ENCODE data around the gene PTK6.

The PTK6 gene

DNA sequence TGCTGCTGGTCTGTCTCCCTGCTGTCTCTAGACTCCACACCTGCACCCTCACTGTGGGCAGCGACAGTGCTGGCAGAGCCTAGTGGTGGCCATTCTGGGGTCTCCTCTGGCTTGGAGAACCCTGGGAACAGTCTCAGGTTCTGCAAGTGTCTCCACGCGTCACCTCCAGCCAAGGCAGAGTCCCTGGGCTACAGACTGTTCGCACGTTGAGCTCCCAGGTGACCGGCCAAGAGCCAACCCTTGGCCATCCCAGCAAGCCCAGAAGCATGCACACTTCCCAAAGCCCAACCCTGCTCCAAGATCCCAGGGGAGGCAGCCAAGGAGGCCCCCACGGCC lies 43.1 kb downstream of the PTK6 start:
- TF ChIP-seq CTCF (IDR thresholded peaks at IDR 0.05; ENCODE audit: unreplicated experiment in 3 of 3): no peak
- H3K4me1 Mint-ChIP-seq: no peaks in the 10 kb centered on the region
- no peak overlapping the region for H3K4me3 Mint-ChIP-seq
- H3K36me3 Mint-ChIP-seq (ENCODE audit: low read depth): peaks cover 3% of the 10 kb centered on the region
- peaks cover 67% of the 10 kb centered on the region for H3K27me3 Mint-ChIP-seq (ENCODE audit: low read depth)
- H3K27ac Mint-ChIP-seq: no peak overlapping the region
- H3K9me3 Mint-ChIP-seq: no peaks in the 10 kb centered on the region

GRCh38 chr20:63493563-63494020 lies 43.6 kb downstream of the PTK6 start:
- no peaks in the 10 kb centered on the region for H3K4me1 Mint-ChIP-seq
- no peak overlapping the region for H3K27ac Mint-ChIP-seq
- H3K9me3 Mint-ChIP-seq: no peaks in the 10 kb centered on the region
- H3K36me3 Mint-ChIP-seq (ENCODE audit: low read depth): peaks cover 3% of the 10 kb centered on the region
- TF ChIP-seq CTCF (IDR thresholded peaks at IDR 0.05; ENCODE audit: unreplicated experiment in 3 of 3): no peak
- H3K27me3 Mint-ChIP-seq (ENCODE audit: low read depth): peaks cover 71% of the 10 kb centered on the region
- no peak overlapping the region for H3K4me3 Mint-ChIP-seq

- Mint-ChIP-seq H3K4me3 (no peak overlapping the region), H3K27me3 (ENCODE audit: low read depth) (peaks cover 67% of the 10 kb centered on the region), H3K27ac (no peak overlapping the region), H3K4me1 (no peaks in the 10 kb centered on the region), H3K9me3 (no peaks in the 10 kb centered on the region), H3K36me3 (ENCODE audit: low read depth) (peaks cover 3% of the 10 kb centered on the region)
- no peak for TF ChIP-seq CTCF (IDR thresholded peaks at IDR 0.05; ENCODE audit: unreplicated experiment in 3 of 3)
Observed at GRCh38 chr20:63492982-63493381, 44.2 kb downstream of the PTK6 start.

GRCh38 chr20:63492518-63492917 lies 44.7 kb downstream of the PTK6 start:
- no peak for TF ChIP-seq CTCF (IDR thresholded peaks at IDR 0.05; ENCODE audit: unreplicated experiment in 3 of 3)
- no peak overlapping the region for H3K4me3 Mint-ChIP-seq
- H3K4me1 Mint-ChIP-seq: no peaks in the 10 kb centered on the region
- no peaks in the 10 kb centered on the region for H3K9me3 Mint-ChIP-seq
- H3K27me3 Mint-ChIP-seq (ENCODE audit: low read depth): peaks cover 63% of the 10 kb centered on the region
- peaks cover 3% of the 10 kb centered on the region for H3K36me3 Mint-ChIP-seq (ENCODE audit: low read depth)
- no peak overlapping the region for H3K27ac Mint-ChIP-seq

- H3K36me3 Mint-ChIP-seq (ENCODE audit: low read depth): peaks cover 3% of the 10 kb centered on the region
- H3K4me3 Mint-ChIP-seq: peak overlapping the region in 1 of 3 experiments; percentile 27
- no peaks in the 10 kb centered on the region for H3K9me3 Mint-ChIP-seq
- H3K4me1 Mint-ChIP-seq: no peaks in the 10 kb centered on the region
- no peak for TF ChIP-seq CTCF (IDR thresholded peaks at IDR 0.05; ENCODE audit: unreplicated experiment in 3 of 3)
- H3K27me3 Mint-ChIP-seq (ENCODE audit: low read depth): peaks cover 60% of the 10 kb centered on the region
- no peak overlapping the region for H3K27ac Mint-ChIP-seq
Observed at GRCh38 chr20:63491635-63492230, 45.4 kb downstream of the PTK6 start.

DNA sequence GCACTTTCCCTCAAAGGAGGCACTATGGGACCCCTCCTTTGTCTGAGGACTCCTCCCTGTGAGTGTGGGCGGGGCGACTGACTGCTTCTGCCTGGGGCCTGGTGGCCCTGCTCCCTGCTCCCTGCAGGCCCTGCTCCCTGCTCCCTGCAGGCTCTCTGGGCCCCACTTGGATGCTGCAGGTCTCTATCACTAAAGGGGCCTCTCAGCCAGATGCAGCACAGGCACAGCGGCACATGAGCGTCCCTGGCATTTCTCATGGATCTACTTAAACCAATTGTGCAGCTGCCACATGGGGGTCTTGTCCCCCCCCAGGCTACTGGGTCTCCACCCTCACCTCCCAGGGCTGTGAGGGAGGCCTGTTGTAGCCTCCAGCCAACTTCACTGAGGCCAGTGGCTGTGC lies 46.1 kb downstream of the PTK6 start:
- Mint-ChIP-seq H3K4me3 (no peak overlapping the region), H3K36me3 (ENCODE audit: low read depth) (peaks cover 3% of the 10 kb centered on the region), H3K9me3 (peaks cover 2% of the 10 kb centered on the region), H3K4me1 (no peaks in the 10 kb centered on the region), H3K27me3 (ENCODE audit: low read depth) (peaks cover 57% of the 10 kb centered on the region), H3K27ac (no peak overlapping the region)
- no peak for TF ChIP-seq CTCF (IDR thresholded peaks at IDR 0.05; ENCODE audit: unreplicated experiment in 3 of 3)

Measured in nephron (organoid).